T-cell (primary cell): ENCODE data around the gene ULK4. TPM values are rescaled to one million over a fixed set of nuclear protein-coding genes. Genes with fewer than 3 reads are reported as not detected.
"Not testable (repeated sequence)": the region's sequence is repeated elsewhere in the genome, so short reads cannot be mapped to it uniquely, and the experiment has no call there.

Experiments used
- ATAC-seq, 4 experiments: fragments of 200-7000 bp in 3 of 4; fragments of 150-1000 bp in 1 of 4; cut with Tn5 transposase; replicated peaks in 1 of 4; 1 replicate in 3 of 4; 2 replicates in 1 of 4; pipeline ENCODE4 v1.10.0; 2021; ENCODE audit warnings: moderate library complexity in 3 of 4, mild to moderate bottlenecking in 2 of 4, moderate number of reproducible peaks in 1 of 4
- CTCF ChIA-PET, 2 donors: fragments of 300-600 bp; sonication (Branson Sonifier 250); formaldehyde crosslinking; loops; one replicate each; lab custom pipeline; 2022; ENCODE audit warnings: antibody characterized with exemption in 2 of 2; lab: Charles Lee
- POLR2A ChIA-PET, 2 donors: fragments of 300-600 bp; sonication (Branson Sonifier 250); formaldehyde crosslinking; loops; one replicate each; lab custom pipeline; 2022; ENCODE audit warnings: antibody characterized with exemption in 2 of 2; lab: Charles Lee
- DNase-seq, 35 experiments: peaks; one replicate each; pipeline versions ENCODE4 v3.0.0 to v3.0.0-alpha.2; 2013 to 2023
- H3K27ac ChIP-seq: one replicate; pipeline ENCODE4 v1.5.1; 2013; ENCODE audit warnings: low read length
- H3K27me3 ChIP-seq, 2 experiments: replicated peaks in 1 of 2; 1 replicate in 1 of 2; 2 replicates in 1 of 2; pipeline versions ENCODE4 v1.6.1 to v1.7.0; 2013; ENCODE audit warnings: low read length in 1 of 2, mixed read lengths in 1 of 2; ENCODE audit not compliant: control insufficient read depth in 2 of 2, insufficient read depth in 2 of 2; ENCODE audit errors: extremely low read depth in 1 of 2
- H3K36me3 ChIP-seq, 2 donors: 1 replicate in 1 of 2; 2 replicates in 1 of 2; pipeline versions ENCODE4 v1.6.1 to v1.7.0; 2013; ENCODE audit warnings: low read length in 1 of 2; ENCODE audit not compliant: control insufficient read depth in 2 of 2, insufficient read depth in 1 of 2; ENCODE audit errors: extremely low read depth in 1 of 2
- H3K4me1 ChIP-seq, 2 experiments: 1 replicate in 1 of 2; 2 replicates in 1 of 2; pipeline versions ENCODE4 v1.6.1 to v1.7.0; 2013; ENCODE audit warnings: low read length in 2 of 2, mixed read lengths in 1 of 2; ENCODE audit not compliant: insufficient read depth in 2 of 2, control insufficient read depth in 1 of 2; ENCODE audit errors: extremely low read depth in 1 of 2
- H3K4me3 ChIP-seq, 2 donors: 1 replicate in 1 of 2; 2 replicates in 1 of 2; pipeline versions ENCODE4 v1.5.1 to v1.7.0; 2013; ENCODE audit warnings: mild to moderate bottlenecking in 2 of 2, low read length in 1 of 2, moderate library complexity in 1 of 2; ENCODE audit not compliant: control insufficient read depth in 1 of 2; ENCODE audit errors: extremely low read depth in 1 of 2
- H3K9me3 ChIP-seq: 2 replicates; pipeline ENCODE4 v1.7.0; 2013
- H3K27ac Mint-ChIP-seq, 2 donors: one replicate each; pipeline ENCODE4 v1.8.0; 2020 to 2021; ENCODE audit warnings: mild to moderate bottlenecking in 2 of 2, mixed read lengths in 2 of 2
- H3K27me3 Mint-ChIP-seq, 2 donors: one replicate each; pipeline ENCODE4 v1.8.0; 2021 to 2022; ENCODE audit warnings: mixed read lengths in 2 of 2
- H3K36me3 Mint-ChIP-seq: one replicate; pipeline ENCODE4 v1.8.0; 2021; ENCODE audit warnings: mixed read lengths
- H3K4me1 Mint-ChIP-seq, 3 donors: one replicate each; pipeline ENCODE4 v1.8.0; 2020 to 2022; ENCODE audit warnings: mixed read lengths in 3 of 3, mild to moderate bottlenecking in 1 of 3
- H3K4me3 Mint-ChIP-seq, 3 donors: one replicate each; pipeline ENCODE4 v1.8.0; 2020 to 2022; ENCODE audit warnings: mild to moderate bottlenecking in 3 of 3, mixed read lengths in 3 of 3, moderate library complexity in 3 of 3
- H3K9me3 Mint-ChIP-seq, 3 donors: one replicate each; pipeline ENCODE4 v1.8.0; 2020 to 2022; ENCODE audit warnings: mixed read lengths in 3 of 3
- WGBS: methylation state at CpG from one replicate; pipeline ENCODE4 v1.1.5; 2013; ENCODE audit warnings: missing lambda C conversion rate; ENCODE audit not compliant: insufficient coverage; 5-methylcytosine and 5-hydroxymethylcytosine counted together
- total RNA-seq, 35 experiments: library from RNA in 6 of 35; stranded (reverse) in 6 of 35; fragments of 120-200 nt in 1 of 35; gene quantifications; one replicate each; pipeline versions ENCODE4 v1.2.1 to v1.2.4 and lab custom pipeline; 2013 to 2026

ULK4 gene
- total RNA-seq, 5 donors from 2014 or later (not counting 1 experiment from before 2014, with no cell fraction given), result 17.5 to 28.2 (median 19.7) TPM

DNA sequence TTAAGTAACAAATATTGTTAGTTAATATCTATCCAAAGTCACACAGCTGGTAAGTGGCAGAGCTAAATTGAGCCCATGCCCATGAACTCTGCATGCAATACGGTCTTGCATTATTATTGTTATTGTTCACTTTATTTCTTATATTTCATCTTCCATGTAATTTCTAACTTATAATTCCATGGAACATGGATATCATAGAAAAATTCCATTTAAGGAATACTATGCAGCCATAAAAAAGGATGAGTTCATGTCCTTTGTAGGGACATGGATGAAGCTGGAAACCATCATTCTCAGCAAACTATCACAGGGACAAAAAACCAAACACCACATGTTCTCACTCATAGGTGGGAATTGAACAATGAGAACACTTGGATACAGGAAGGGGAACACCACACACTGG, 508.3 kb downstream of the ULK4 start:
- H3K4me1 ChIP-seq, ATAC-seq, DNase-seq, H3K9me3 Mint-ChIP-seq, H3K27ac ChIP-seq, H3K27me3 Mint-ChIP-seq, CTCF ChIA-PET, H3K4me1 Mint-ChIP-seq, H3K27ac Mint-ChIP-seq, POLR2A ChIA-PET, H3K4me3 Mint-ChIP-seq, H3K27me3 ChIP-seq, H3K9me3 ChIP-seq, H3K4me3 ChIP-seq, H3K36me3 ChIP-seq: not testable (repeated sequence)
- no CpG with 5 or more reads among the region's 1 CpG for WGBS
- peaks cover 41% of the 10 kb centered on the region for H3K36me3 Mint-ChIP-seq

DNA sequence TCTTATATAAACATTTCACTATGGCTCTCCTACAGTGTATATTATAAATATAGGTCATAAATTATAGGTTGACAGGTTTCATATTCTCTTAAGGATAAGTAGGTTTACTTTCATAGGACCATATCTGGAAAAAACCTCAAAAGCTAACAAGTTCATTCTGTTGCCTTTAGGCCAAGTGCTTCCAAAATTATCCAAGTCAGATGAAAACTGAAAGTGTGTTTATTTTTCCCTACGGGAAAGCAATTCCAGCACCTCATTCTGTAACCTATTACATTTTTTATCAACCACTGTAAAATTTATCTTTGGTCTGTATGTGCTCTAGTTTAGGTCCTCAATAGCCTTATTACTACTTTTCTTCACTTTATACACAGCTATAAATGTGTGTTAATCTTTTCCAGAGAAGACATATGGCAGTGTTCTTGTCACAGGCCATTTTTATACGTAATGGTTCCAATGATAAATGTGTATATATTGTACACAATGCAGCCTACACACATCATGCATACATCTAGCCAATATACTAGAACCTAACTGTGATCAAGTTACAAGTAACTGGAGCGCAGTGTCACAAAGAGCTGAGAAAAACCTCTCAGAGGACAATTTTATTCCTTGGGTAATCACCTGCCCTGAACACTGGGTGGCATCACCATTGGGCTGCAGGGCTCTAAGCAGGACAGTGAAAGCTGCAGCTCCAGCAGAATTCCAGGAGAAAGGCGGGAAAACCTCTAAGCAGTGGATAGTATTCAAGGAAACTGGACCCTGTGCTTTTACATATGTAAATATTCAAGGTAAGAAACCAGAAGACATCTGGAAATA, 511.3 kb downstream of the ULK4 start:
- ATAC-seq (no peak), DNase-seq (no peak)
- ChIA-PET POLR2A (no interaction called here), CTCF (no interaction called here)
- H3K27me3 ChIP-seq, result no peaks in the 10 kb centered on the region
- Mint-ChIP-seq H3K36me3 (peaks cover 53% of the 10 kb centered on the region), H3K4me1 (no peaks in the 10 kb centered on the region), H3K9me3 (peaks cover 4 to 7% (median 4%) of the 10 kb centered on the region in 3 donors), H3K27me3 (no peaks in the 10 kb centered on the region), H3K27ac (no peak overlapping the region), H3K4me3 (no peak overlapping the region)
- no peaks in the 10 kb centered on the region for H3K36me3 ChIP-seq
- 80% methylated on average over 2 of the region's 4 CpGs for WGBS
- H3K9me3 ChIP-seq, result no peaks in the 10 kb centered on the region
- H3K27ac ChIP-seq, result no peak overlapping the region
- H3K4me3 ChIP-seq, result no peak overlapping the region
- no peaks in the 10 kb centered on the region for H3K4me1 ChIP-seq

DNA sequence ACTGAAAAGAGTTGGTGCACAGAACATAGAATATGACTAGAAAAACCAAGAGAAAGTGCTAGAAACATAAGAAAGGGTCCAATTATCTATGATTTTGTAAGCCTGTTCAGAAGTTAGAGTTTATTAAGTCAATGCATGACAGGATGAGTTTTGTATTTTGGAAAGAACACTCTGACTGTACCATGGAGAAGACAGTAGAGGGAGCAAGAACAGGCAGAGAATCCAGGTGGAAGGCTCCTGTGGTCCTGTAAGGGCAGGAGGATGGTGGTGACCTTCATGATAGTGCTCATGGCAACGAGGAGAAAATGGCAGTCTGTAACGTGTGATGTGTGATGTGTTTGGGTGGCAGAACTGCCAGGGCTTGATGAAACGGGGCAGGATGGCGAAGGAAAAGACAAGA, 513.5 kb downstream of the ULK4 start:
- no peaks in the 10 kb centered on the region for H3K36me3 ChIP-seq
- H3K27me3 ChIP-seq, result no peaks in the 10 kb centered on the region
- peaks cover 4 to 7% (median 4%) of the 10 kb centered on the region in 3 donors for H3K9me3 Mint-ChIP-seq
- no peaks in the 10 kb centered on the region for H3K27me3 Mint-ChIP-seq
- H3K4me3 ChIP-seq, result no peak overlapping the region
- ChIA-PET POLR2A (no interaction called here), CTCF (no interaction called here)
- WGBS, result 53% methylated on average over 2 of the region's 4 CpGs
- no peak for ATAC-seq
- DNase-seq, result no peak
- no peak overlapping the region for H3K27ac Mint-ChIP-seq
- no peak overlapping the region for H3K27ac ChIP-seq
- no peaks in the 10 kb centered on the region for H3K9me3 ChIP-seq
- H3K4me3 Mint-ChIP-seq, result no peak overlapping the region
- no peaks in the 10 kb centered on the region for H3K4me1 Mint-ChIP-seq
- H3K4me1 ChIP-seq, result no peaks in the 10 kb centered on the region
- H3K36me3 Mint-ChIP-seq, result peaks cover 39% of the 10 kb centered on the region

DNA sequence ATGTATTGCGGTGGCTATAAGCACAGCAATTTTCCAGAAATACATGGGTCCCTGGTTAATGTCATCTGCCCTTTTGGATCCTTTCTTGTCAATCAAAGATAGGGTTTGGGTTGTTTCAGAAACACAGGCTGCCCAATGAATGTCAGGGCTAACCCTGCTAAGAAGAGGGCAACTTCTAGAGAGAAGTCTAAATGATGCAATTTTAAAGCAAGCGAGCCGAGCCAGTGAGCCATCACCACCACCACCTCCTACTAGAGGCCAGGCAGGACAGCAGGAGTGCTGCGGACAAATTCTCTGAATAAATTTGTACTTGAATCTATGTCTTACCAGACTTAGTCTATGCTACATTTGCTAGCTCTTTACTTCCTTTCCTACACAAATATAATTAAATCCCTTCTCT, 514.2 kb downstream of the ULK4 start:
- Mint-ChIP-seq H3K4me1 (no peaks in the 10 kb centered on the region), H3K36me3 (peaks cover 40% of the 10 kb centered on the region), H3K27me3 (no peaks in the 10 kb centered on the region), H3K9me3 (peaks cover 4 to 10% (median 7%) of the 10 kb centered on the region in 3 donors), H3K27ac (no peak overlapping the region), H3K4me3 (no peak overlapping the region)
- POLR2A ChIA-PET, result no interaction called here
- ATAC-seq (no peak), DNase-seq (no peak)
- 100% methylated on average over 4 of the region's 4 CpGs for WGBS
- H3K27ac ChIP-seq, result no peak overlapping the region
- no peaks in the 10 kb centered on the region for H3K27me3 ChIP-seq
- H3K4me3 ChIP-seq, result no peak overlapping the region
- CTCF ChIA-PET, result no interaction called here
- no peaks in the 10 kb centered on the region for H3K9me3 ChIP-seq
- no peaks in the 10 kb centered on the region for H3K36me3 ChIP-seq
- H3K4me1 ChIP-seq, result no peaks in the 10 kb centered on the region

DNA sequence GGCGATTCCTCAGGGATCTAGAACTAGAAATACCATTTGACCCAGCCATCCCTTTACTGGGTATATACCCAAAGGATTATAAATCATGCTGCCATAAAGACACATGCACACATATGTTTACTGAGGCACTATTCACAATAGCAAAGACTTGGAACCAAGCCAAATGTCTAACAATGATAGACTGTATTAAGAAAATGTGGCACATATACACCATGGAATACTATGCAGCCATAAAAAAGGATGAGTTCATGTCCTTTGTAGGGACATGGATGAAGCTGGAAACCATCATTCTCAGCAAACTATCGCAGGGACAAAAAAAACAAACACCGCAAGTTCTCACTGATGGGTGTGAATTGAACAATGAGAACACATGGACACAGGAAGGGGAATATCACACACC, 515.6 kb downstream of the ULK4 start:
- H3K27ac Mint-ChIP-seq, H3K9me3 Mint-ChIP-seq, H3K4me3 ChIP-seq, H3K4me1 Mint-ChIP-seq, H3K9me3 ChIP-seq, H3K36me3 ChIP-seq, H3K27me3 Mint-ChIP-seq, H3K27me3 ChIP-seq, DNase-seq, H3K27ac ChIP-seq, ATAC-seq, H3K4me3 Mint-ChIP-seq, POLR2A ChIA-PET, H3K4me1 ChIP-seq: not testable (repeated sequence)
- CTCF ChIA-PET, result interaction anchor here in 1 of 2 donors (0.6 kb wide), 1 partner anchor 875 kb away, joined by 6 read pairs; no protein-coding TSS in a partner anchor
- peaks cover 42% of the 10 kb centered on the region for H3K36me3 Mint-ChIP-seq
- no CpG with 5 or more reads among the region's 3 CpGs for WGBS

DNA sequence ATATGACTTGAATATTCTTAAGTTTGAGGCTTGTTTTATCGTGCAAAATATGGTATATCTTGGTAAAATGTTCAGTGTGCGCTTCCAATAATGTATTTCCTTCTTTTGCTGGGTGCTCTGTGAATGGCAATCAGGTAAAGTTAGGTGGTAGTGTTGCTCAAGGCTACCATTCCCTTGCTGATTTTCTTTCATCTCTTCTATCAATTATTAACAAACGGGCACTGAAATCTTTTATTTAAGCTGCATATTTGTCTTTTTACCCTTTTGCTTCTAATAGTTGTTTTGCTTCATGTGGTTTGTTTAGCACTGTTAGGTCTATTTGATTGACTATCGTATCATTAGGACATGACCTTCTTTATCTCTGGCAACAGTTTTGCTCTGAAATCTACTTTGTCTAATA, 520.3 kb downstream of the ULK4 start:
- POLR2A ChIA-PET, result no interaction called here
- no peak overlapping the region for H3K4me3 ChIP-seq
- H3K4me3 Mint-ChIP-seq, result no peak overlapping the region
- no CpG with 5 or more reads among the region's 4 CpGs for WGBS
- CTCF ChIA-PET, result no interaction called here
- H3K4me1 Mint-ChIP-seq, result no peaks in the 10 kb centered on the region
- ATAC-seq (no peak), DNase-seq (no peak)
- H3K9me3 ChIP-seq, result no peaks in the 10 kb centered on the region
- no peak overlapping the region for H3K27ac Mint-ChIP-seq
- peaks cover 22% of the 10 kb centered on the region for H3K36me3 Mint-ChIP-seq
- peaks cover 7 to 21% (median 13%) of the 10 kb centered on the region in 3 donors for H3K9me3 Mint-ChIP-seq
- no peaks in the 10 kb centered on the region for H3K36me3 ChIP-seq
- no peaks in the 10 kb centered on the region for H3K27me3 ChIP-seq
- H3K4me1 ChIP-seq, result no peaks in the 10 kb centered on the region
- no peak overlapping the region for H3K27ac ChIP-seq
- H3K27me3 Mint-ChIP-seq, result no peaks in the 10 kb centered on the region
